ENCODE data around the gene CASP5.

GRCh38 chr11:105004021-105004420, 18.9 kb downstream of the CASP5 start:
- no peak for TF ChIP-seq POLR2A (IDR thresholded peaks at IDR 0.05)
- TF ChIP-seq CTCF (IDR thresholded peaks at IDR 0.05 in 4 of 5, conservative IDR thresholded peaks at IDR 0.05 in 1 of 5), result no peak
